Measurements from ENCODE around the gene LTBP2. TPM values are rescaled to one million over a fixed set of nuclear protein-coding genes. Genes with fewer than 3 reads are reported as not detected.

LTBP2 gene
- total and polyA plus RNA-seq, 2 of the 8 experiments (the other 6 are each of a cell fraction or from before 2014, with no cell fraction given): 0.48 to 0.89 TPM

DNA sequence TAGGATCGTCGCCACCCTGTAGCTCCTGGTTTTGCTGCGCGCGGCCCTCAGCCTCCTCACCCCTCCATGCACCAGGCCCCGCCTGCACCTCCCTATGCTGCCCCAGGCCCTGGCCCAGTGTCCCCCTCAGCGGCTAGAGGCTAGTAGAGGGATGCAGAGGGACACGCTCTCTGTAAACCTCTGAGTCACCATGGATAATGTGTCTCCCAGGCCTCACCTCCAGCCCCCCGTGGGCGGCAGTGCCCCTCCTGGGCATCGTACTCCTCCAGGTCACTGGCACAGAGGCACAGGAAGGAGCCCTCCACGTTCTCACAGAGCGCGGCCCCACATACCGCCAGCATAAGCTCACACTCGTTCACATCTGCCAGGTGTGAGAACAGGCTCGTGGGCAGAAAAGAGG, 106.2 kb downstream of the LTBP2 start:
- FAIRE-seq (no peak), DNase-seq (ENCODE audit: low read depth in 1 of 2, low spot score in 2 of 2) (peak in 1 of 2 experiments; percentile 36)
- no peak overlapping the region for H4K8ac ChIP-seq (ENCODE audit: extremely low read depth, insufficient read depth, low read length)
- H3K36me3 ChIP-seq (ENCODE audit: control insufficient read depth in 2 of 4, insufficient read depth in 4 of 4, low read length in 3 of 4): no peaks in the 10 kb centered on the region
- no peaks in the 10 kb centered on the region for H3K9me3 ChIP-seq (ENCODE audit: insufficient read depth in 2 of 2, low read depth in 1 of 2, low read length in 1 of 2)
- H3K79me2 ChIP-seq (ENCODE audit: control insufficient read depth in 1 of 2, insufficient read depth in 2 of 2, low read length in 2 of 2): no peaks in the 10 kb centered on the region
- H2BK15ac ChIP-seq (ENCODE audit: low read length): no peak overlapping the region
- H4K91ac ChIP-seq (replicated peaks; ENCODE audit: insufficient read length, low read length): no peak overlapping the region
- no peak overlapping the region for H2AFZ ChIP-seq (ENCODE audit: low read length)
- no peak overlapping the region for H3K23ac ChIP-seq (ENCODE audit: insufficient read length)
- no peak overlapping the region for H3K14ac ChIP-seq (ENCODE audit: insufficient read length)
- H3K23me2 ChIP-seq (ENCODE audit: low read depth, low read length): no peaks in the 10 kb centered on the region
- no peak overlapping the region for H2BK20ac ChIP-seq (ENCODE audit: low read length)
- no peak overlapping the region for H2AK5ac ChIP-seq (ENCODE audit: low read depth, low read length)
- H3K18ac ChIP-seq (ENCODE audit: extremely low read depth, low read length): no peak overlapping the region
- H3K4me2 ChIP-seq (ENCODE audit: insufficient read depth in 1 of 2, low read depth in 2 of 2, low read length in 2 of 2): no peak overlapping the region
- no peak overlapping the region for H3K56ac ChIP-seq (replicated peaks; ENCODE audit: insufficient read length, low read depth, low read length)
- H3K9ac ChIP-seq (replicated peaks in 1 of 4; ENCODE audit: extremely low read depth in 1 of 4, low read depth in 3 of 4, low read length in 3 of 4): no peak overlapping the region
- no peak overlapping the region for H4K5ac ChIP-seq (ENCODE audit: insufficient read length, low read depth, low read length)
- H3K27ac ChIP-seq (ENCODE audit: low read depth, low read length): no peak overlapping the region
- no peak overlapping the region for H2BK12ac ChIP-seq (ENCODE audit: low read depth, low read length)
- no peak overlapping the region for H2BK5ac ChIP-seq (ENCODE audit: low read depth, low read length)
- H3K27me3 ChIP-seq (replicated peaks in 1 of 4; ENCODE audit: control insufficient read depth in 3 of 4, extremely low read depth in 1 of 4, insufficient read depth in 3 of 4, low read length in 3 of 4): no peaks in the 10 kb centered on the region; a peak in 1 of 7 replicates
- H3K4me3 ChIP-seq (ENCODE audit: extremely low read depth in 1 of 4, insufficient read depth in 2 of 4, low read depth in 3 of 4, low read length in 4 of 4): no peak overlapping the region
- H3K79me1 ChIP-seq (ENCODE audit: low read depth, low read length): no peaks in the 10 kb centered on the region
- POLR2A ChIA-PET (ENCODE audit: partially characterized antibody): interaction anchor here (0.8 to 1.5 kb wide), 3 partner anchors 8 to 15 kb away, joined by 3 to 4 read pairs (median 3); partner anchors contain the start of genes ISCA2 and NPC2
- no peaks in the 10 kb centered on the region for H4K20me1 ChIP-seq (replicated peaks in 1 of 2; ENCODE audit: control insufficient read depth in 1 of 2, insufficient read depth in 2 of 2, low read length in 2 of 2)
- peaks cover 2 to 26% (median 19%) of the 10 kb centered on the region in 4 experiments for H3K4me1 ChIP-seq (replicated peaks in 1 of 4; ENCODE audit: control insufficient read depth in 3 of 4, insufficient read depth in 4 of 4, low read length in 3 of 4)
- WGBS, 2 experiments (ENCODE audit: extremely low coverage in 1 of 2, insufficient coverage in 1 of 2, insufficient read length in 1 of 2, insufficient replicate concordance in 2 of 2, low coverage in 1 of 2, low lambda C conversion rate in 2 of 2, missing lambda C conversion rate in 1 of 2): 90% methylated on average over 17 of the region's 17 CpGs; no CpG with 5 or more reads in 1 of the 2 experiments
- H3K4ac ChIP-seq (replicated peaks; ENCODE audit: insufficient read length, low read depth, low read length): no peak overlapping the region
- CTCF ChIA-PET (ENCODE audit: partially characterized antibody): interaction anchor here (0.7 to 2.6 kb wide), 8 partner anchors 10 to 127 kb away, joined by 3 to 15 read pairs (median 4); no protein-coding TSS in a partner anchor
- H2BK120ac ChIP-seq (replicated peaks; ENCODE audit: low read depth, low read length): no peak overlapping the region
- TF ChIP-seq KDM1A (IDR thresholded peaks at IDR 0.05; ENCODE audit: borderline replicate concordance, low read length) (no peak), SIN3A (conservative IDR thresholded peaks at IDR 0.05 in 1 of 2, IDR thresholded peaks at IDR 0.05 in 1 of 2; ENCODE audit: low read depth in 1 of 2, low read length in 2 of 2) (no peak), POLR2A (IDR thresholded peaks at IDR 0.05; ENCODE audit: control extremely low read depth in 1 of 2, low read depth in 2 of 2, low read length in 2 of 2) (no peak), RNF2 (IDR thresholded peaks at IDR 0.05; ENCODE audit: borderline replicate concordance, low read depth, low read length, missing control alignments, poor library complexity, severe bottlenecking) (no peak), POU5F1 (IDR thresholded peaks at IDR 0.05; ENCODE audit: low read depth, low read length) (no peak), ASH2L (IDR thresholded peaks at IDR 0.05; ENCODE audit: low read length) (no peak), TCF12 (IDR thresholded peaks at IDR 0.05; ENCODE audit: low read depth, low read length) (no peak), SP1 (IDR thresholded peaks at IDR 0.05; ENCODE audit: low read depth, low read length) (no peak), POLR2AphosphoS5 (IDR thresholded peaks at IDR 0.05; ENCODE audit: low read depth, low read length) (no peak), SIX5 (IDR thresholded peaks at IDR 0.05; ENCODE audit: low read depth, low read length) (no peak)
- TF ChIP-seq, protein P1, sequence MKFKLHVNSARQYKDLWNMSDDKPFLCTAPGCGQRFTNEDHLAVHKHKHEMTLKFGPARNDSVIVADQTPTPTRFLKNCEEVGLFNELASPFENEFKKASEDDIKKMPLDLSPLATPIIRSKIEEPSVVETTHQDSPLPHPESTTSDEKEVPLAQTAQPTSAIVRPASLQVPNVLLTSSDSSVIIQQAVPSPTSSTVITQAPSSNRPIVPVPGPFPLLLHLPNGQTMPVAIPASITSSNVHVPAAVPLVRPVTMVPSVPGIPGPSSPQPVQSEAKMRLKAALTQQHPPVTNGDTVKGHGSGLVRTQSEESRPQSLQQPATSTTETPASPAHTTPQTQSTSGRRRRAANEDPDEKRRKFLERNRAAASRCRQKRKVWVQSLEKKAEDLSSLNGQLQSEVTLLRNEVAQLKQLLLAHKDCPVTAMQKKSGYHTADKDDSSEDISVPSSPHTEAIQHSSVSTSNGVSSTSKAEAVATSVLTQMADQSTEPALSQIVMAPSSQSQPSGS (IDR thresholded peaks at IDR 0.05; ENCODE audit: low read length): no peak

Data from H1 (cell line).